HepG2 (cell line): ENCODE results near the gene NOL4L. TPM values are rescaled to one million over a fixed set of nuclear protein-coding genes. Genes with fewer than 3 reads are reported as not detected.
A peak's percentile ranks its signal among the peaks of the same experiment; 100 is the strongest.

ENCODE experiments used
- AGO1 ChIP-seq: fragments of 200-400 bp; formaldehyde crosslinking; IDR thresholded peaks from 2 replicates; pipeline ENCODE4 v1.6.1; 2017; ENCODE audit warnings: mild to moderate bottlenecking, low read depth, low read length, moderate library complexity; ENCODE audit not compliant: poor library complexity, severe bottlenecking
- ATAD3A ChIP-seq: sonication (generic); formaldehyde crosslinking; IDR thresholded peaks from 2 replicates; pipeline ENCODE4 v1.4.0; 2020; ENCODE audit warnings: missing genetic modification reagents
- CEBPZ ChIP-seq: IDR thresholded peaks from 2 replicates; pipeline ENCODE4 v1.6.1; 2012; ENCODE audit warnings: low read length, improper control_type of control experiment
- CREM ChIP-seq, 2 experiments: sonication (generic) in 1 of 2; formaldehyde crosslinking in 1 of 2; IDR thresholded peaks; 2 replicates each; pipeline versions ENCODE4 v1.4.0 to v1.6.1; 2016 to 2020; ENCODE audit warnings: antibody characterized with exemption in 1 of 2, mild to moderate bottlenecking in 1 of 2, missing genetic modification reagents in 1 of 2
- CSRNP1 ChIP-seq: sonication (generic); formaldehyde crosslinking; IDR thresholded peaks from 2 replicates; pipeline ENCODE4 v1.8.1; 2023; ENCODE audit warnings: mild to moderate bottlenecking, missing genetic modification reagents
- ERF ChIP-seq: IDR thresholded peaks from 2 replicates; pipeline ENCODE4 v1.6.1; 2018; ENCODE audit warnings: missing biosample characterization, missing genetic modification reagents
- ESRRA ChIP-seq: sonication (generic); formaldehyde crosslinking; IDR thresholded peaks from 2 replicates; pipeline ENCODE4 v1.5.1; 2020; ENCODE audit warnings: mild to moderate bottlenecking, low read depth, missing genetic modification reagents
- FOXA1 ChIP-seq, 2 experiments: fragments of 450-650 bp in 1 of 2; sonication (generic) in 1 of 2; formaldehyde crosslinking in 1 of 2; IDR thresholded peaks; 2 replicates each; pipeline versions ENCODE4 v1.4.0 to v1.6.1; 2016 to 2020; ENCODE audit warnings: missing genetic modification reagents in 1 of 2
- GPBP1L1 ChIP-seq: sonication (generic); formaldehyde crosslinking; IDR thresholded peaks from 2 replicates; pipeline ENCODE4 v1.5.0; 2020; ENCODE audit warnings: mild to moderate bottlenecking, missing genetic modification reagents
- HIVEP1 ChIP-seq: sonication (generic); formaldehyde crosslinking; IDR thresholded peaks from 2 replicates; pipeline ENCODE4 v1.4.0; 2020; ENCODE audit warnings: mild to moderate bottlenecking, missing genetic modification reagents
- KLF11 ChIP-seq: IDR thresholded peaks from 2 replicates; pipeline ENCODE4 v1.6.1; 2016; ENCODE audit warnings: missing compliant biosample characterization
- MBNL3 ChIP-seq: fragments of 250-450 bp; sonication (Bioruptor Pico); conservative IDR thresholded peaks from 2 replicates; pipeline ENCODE4 v1.8.0; 2022; ENCODE audit warnings: mild to moderate bottlenecking, inconsistent platforms
- NR1H2 ChIP-seq: sonication (generic); formaldehyde crosslinking; IDR thresholded peaks from 2 replicates; pipeline ENCODE4 v1.8.1; 2022; ENCODE audit warnings: low read depth, missing genetic modification reagents, borderline replicate concordance
- SP140L ChIP-seq: sonication (generic); formaldehyde crosslinking; IDR thresholded peaks from 2 replicates; pipeline ENCODE4 v1.4.0; 2020; ENCODE audit warnings: missing genetic modification reagents, borderline replicate concordance
- SRSF1 ChIP-seq: fragments of 200-400 bp; formaldehyde crosslinking; optimal IDR thresholded peaks from 2 replicates; pipeline ENCODE3; 2017; ENCODE audit warnings: mild to moderate bottlenecking, low read depth, low read length, moderate library complexity
- ZBTB43 ChIP-seq: sonication (generic); formaldehyde crosslinking; conservative IDR thresholded peaks from 2 replicates; pipeline ENCODE4 v1.4.0; 2020; ENCODE audit warnings: missing genetic modification reagents
- ZFP41 ChIP-seq: sonication (generic); formaldehyde crosslinking; IDR thresholded peaks from 2 replicates; pipeline ENCODE4 v1.4.0; 2020; ENCODE audit warnings: mild to moderate bottlenecking, missing genetic modification reagents, borderline replicate concordance
- ZNF138 ChIP-seq: sonication (generic); formaldehyde crosslinking; IDR thresholded peaks from 2 replicates; pipeline ENCODE4 v1.5.0; 2020; ENCODE audit warnings: mild to moderate bottlenecking, low read depth, missing genetic modification reagents
- ZNF431 ChIP-seq: sonication (generic); formaldehyde crosslinking; IDR thresholded peaks from 2 replicates; pipeline ENCODE4 v1.9.0; 2022; ENCODE audit warnings: missing genetic modification reagents, low read depth, mild to moderate bottlenecking, borderline replicate concordance
- ZNF782 ChIP-seq: sonication (generic); formaldehyde crosslinking; IDR thresholded peaks from 2 replicates; pipeline ENCODE4 v1.4.0; 2020; ENCODE audit warnings: missing genetic modification reagents, mild to moderate bottlenecking, borderline replicate concordance
- ZNF816 ChIP-seq: sonication (generic); formaldehyde crosslinking; IDR thresholded peaks from 2 replicates; pipeline ENCODE4 v1.8.0; 2022; ENCODE audit warnings: missing genetic modification reagents, mild to moderate bottlenecking, borderline replicate concordance
- polyA plus RNA-seq, 8 experiments: library from polyadenylated mRNA; depleted of rRNA in 3 of 8; stranded (reverse) in 7 of 8; unstranded in 1 of 8; fragments of >200 nt; fragmentation: Illumina TruSeq in 4 of 8; extraction: Trizol in 4 of 8; gene quantifications; 2 replicates each; pipeline versions ENCODE4 v1.2.1 to v1.2.3, GENCODE V29; 2011 to 2016; ENCODE audit warnings: low read depth in 4 of 8, missing spikeins in 1 of 8, mixed read lengths in 1 of 8; ENCODE audit not compliant: insufficient read depth in 1 of 8
- total RNA-seq, 5 experiments: library from RNA; depleted of rRNA; stranded (reverse); fragments of >200 nt; fragmentation: Illumina TruSeq; extraction: Trizol; gene quantifications; 2 replicates each; pipeline ENCODE4 v1.2.3, GENCODE V29; 2016; ENCODE audit warnings: low read depth in 1 of 5

Gene NOL4L
- total and polyA plus RNA-seq, 2 of the 13 experiments (the other 11 are each of a cell fraction or from before 2014, with no cell fraction given): 16.6 to 35.4 TPM

- TF ChIP-seq FOXA1 (IDR thresholded peaks at IDR 0.05): no peak
- TF ChIP-seq FOXA1 (CRISPR knock-in tag; IDR thresholded peaks at IDR 0.05): peak; percentile 76
- TF ChIP-seq AGO1: peak; percentile 73
- TF ChIP-seq NR1H2 (CRISPR knock-in tag): no peak
- no peak for TF ChIP-seq ZNF816 (CRISPR knock-in tag)
- peak; percentile 90 for TF ChIP-seq CREM (IDR thresholded peaks at IDR 0.05)
- TF ChIP-seq CREM (CRISPR knock-in tag; IDR thresholded peaks at IDR 0.05): no peak
- TF ChIP-seq ZNF138 (CRISPR knock-in tag): peak; percentile 72; the same call in 1 of the 2 replicates
- peak; percentile 25; the same call in 1 of the 2 replicates for TF ChIP-seq ZFP41
- TF ChIP-seq ESRRA (CRISPR knock-in tag): peak; percentile 91
- peak; percentile 60; the same call in 1 of the 2 replicates for TF ChIP-seq ZNF782
- TF ChIP-seq ZNF431 (CRISPR knock-in tag): peak; percentile 66
- peak; percentile 91 for TF ChIP-seq ERF (CRISPR knock-in tag)
- peak; percentile 92 for TF ChIP-seq HIVEP1 (CRISPR knock-in tag)
- TF ChIP-seq ZBTB43 (CRISPR knock-in tag): peak; percentile 97
- 0 out of 2 replicates have a peak, but pooled peaks have one; percentile 19 for TF ChIP-seq SP140L (CRISPR knock-in tag)
- TF ChIP-seq CEBPZ: no peak
- peak; percentile 83 for TF ChIP-seq SRSF1
- no peak for TF ChIP-seq ATAD3A (CRISPR knock-in tag)
- TF ChIP-seq MBNL3 (CRISPR knock-in tag): no peak
- no peak; the same call in none of the 2 replicates for TF ChIP-seq CSRNP1 (CRISPR knock-in tag)
- no peak for TF ChIP-seq GPBP1L1 (CRISPR knock-in tag)
- no peak for TF ChIP-seq KLF11 (CRISPR knock-in tag)
Observed at GRCh38 chr20:32465092-32465900, 119.8 kb downstream of the NOL4L start (continued).
